CD14-positive monocyte (primary cell): Measurements from ENCODE around the gene CD2AP. TPM values are rescaled to one million over a fixed set of nuclear protein-coding genes. Genes with fewer than 3 reads are reported as not detected.
A peak's percentile ranks its signal among the peaks of the same experiment; 100 is the strongest.

Source experiments
- DNase-seq, 3 donors: peaks; one replicate each; pipeline ENCODE4 v3.0.0-alpha.2; 2011 to 2022
- H2AFZ ChIP-seq: 2 replicates; pipeline ENCODE4 v1.6.0; 2012; ENCODE audit warnings: mild to moderate bottlenecking, low read depth, low read length, inconsistent platforms; ENCODE audit not compliant: insufficient read depth, poor library complexity, severe bottlenecking
- H3K27ac ChIP-seq, 2 donors: 1 replicate in 1 of 2; 2 replicates in 1 of 2; pipeline ENCODE4 v1.5.1; 2012 to 2013; ENCODE audit warnings: low read length in 2 of 2, control low read depth in 1 of 2, inconsistent platforms in 1 of 2, low read depth in 1 of 2, mild to moderate bottlenecking in 1 of 2
- H3K27me3 ChIP-seq, 2 donors: one replicate each; pipeline versions ENCODE4 v1.6.0 to v1.6.1; 2011 to 2013; ENCODE audit warnings: low read length in 2 of 2; ENCODE audit not compliant: control insufficient read depth in 2 of 2, insufficient read depth in 2 of 2
- H3K36me3 ChIP-seq, 2 donors: replicated peaks in 1 of 2; 1 replicate in 1 of 2; 2 replicates in 1 of 2; pipeline versions ENCODE4 v1.5.1 to v1.6.1; 2012 to 2013; ENCODE audit warnings: low read length in 2 of 2, control low read depth in 1 of 2, inconsistent platforms in 1 of 2, mild to moderate bottlenecking in 1 of 2; ENCODE audit not compliant: insufficient read depth in 2 of 2, control insufficient read depth in 1 of 2
- H3K4me1 ChIP-seq, 2 donors: 1 replicate in 1 of 2; 2 replicates in 1 of 2; pipeline versions ENCODE4 v1.5.1 to v1.6.1; 2012 to 2013; ENCODE audit warnings: low read length in 2 of 2, control low read depth in 1 of 2, inconsistent platforms in 1 of 2, mild to moderate bottlenecking in 1 of 2, moderate library complexity in 1 of 2; ENCODE audit not compliant: insufficient read depth in 2 of 2, control insufficient read depth in 1 of 2
- H3K4me2 ChIP-seq: replicated peaks from 2 replicates; pipeline ENCODE3; 2012; ENCODE audit warnings: low read length, moderate library complexity, mild to moderate bottlenecking; ENCODE audit not compliant: poor library complexity, severe bottlenecking; ENCODE audit errors: extremely low read depth
- H3K4me3 ChIP-seq, 3 experiments: fragments of 200-600 bp in 1 of 3; sonication (generic) in 1 of 3; replicated peaks in 1 of 3; 1 replicate in 2 of 3; 2 replicates in 1 of 3; pipeline ENCODE4 v1.5.1; 2011 to 2013; ENCODE audit warnings: low read length in 3 of 3, mild to moderate bottlenecking in 3 of 3, control low read depth in 2 of 3, low read depth in 2 of 3, inconsistent platforms in 1 of 3, moderate library complexity in 1 of 3
- H3K79me2 ChIP-seq: 2 replicates; pipeline ENCODE4 v1.6.0; 2012; ENCODE audit warnings: mild to moderate bottlenecking, control low read depth, inconsistent platforms, low read length, moderate library complexity; ENCODE audit not compliant: insufficient read depth
- H3K9ac ChIP-seq: 2 replicates; pipeline ENCODE4 v1.6.0; 2017; ENCODE audit warnings: low read length, mild to moderate bottlenecking; ENCODE audit not compliant: insufficient read depth, poor library complexity, severe bottlenecking
- H3K9me3 ChIP-seq, 2 donors: replicated peaks in 1 of 2; 1 replicate in 1 of 2; 2 replicates in 1 of 2; pipeline versions ENCODE4 v1.5.1 to v1.6.1; 2012 to 2013; ENCODE audit warnings: low read length in 2 of 2, control low read depth in 1 of 2; ENCODE audit not compliant: control insufficient read depth in 1 of 2, insufficient read depth in 1 of 2
- H4K20me1 ChIP-seq: 2 replicates; pipeline ENCODE4 v1.6.0; 2012; ENCODE audit warnings: mild to moderate bottlenecking, low read length, control low read depth, moderate library complexity; ENCODE audit not compliant: insufficient read depth
- H3K27ac Mint-ChIP-seq, 7 donors: one replicate each; pipeline ENCODE4 v1.8.0; 2020; ENCODE audit warnings: mild to moderate bottlenecking in 7 of 7, mixed read lengths in 7 of 7, moderate library complexity in 6 of 7, inconsistent platforms in 2 of 7
- H3K27me3 Mint-ChIP-seq, 3 donors: one replicate each; pipeline ENCODE4 v1.8.0; 2021 to 2022; ENCODE audit warnings: low read depth in 3 of 3, mild to moderate bottlenecking in 3 of 3, mixed read lengths in 3 of 3, moderate library complexity in 3 of 3, inconsistent platforms in 1 of 3
- H3K36me3 Mint-ChIP-seq, 2 donors: one replicate each; pipeline ENCODE4 v1.8.0; 2020; ENCODE audit warnings: mixed read lengths in 2 of 2, inconsistent platforms in 1 of 2, mild to moderate bottlenecking in 1 of 2
- H3K4me1 Mint-ChIP-seq: one replicate; pipeline ENCODE4 v1.8.0; 2020; ENCODE audit warnings: mild to moderate bottlenecking, mixed read lengths
- H3K4me3 Mint-ChIP-seq, 2 donors: one replicate each; pipeline ENCODE4 v1.8.0; 2020; ENCODE audit warnings: mild to moderate bottlenecking in 2 of 2, mixed read lengths in 2 of 2, moderate library complexity in 1 of 2
- H3K9me3 Mint-ChIP-seq, 7 donors: one replicate each; pipeline ENCODE4 v1.8.0; 2020 to 2022; ENCODE audit warnings: mixed read lengths in 7 of 7, mild to moderate bottlenecking in 6 of 7, moderate library complexity in 6 of 7, inconsistent platforms in 2 of 7
- intact Hi-C, 2 donors: fragments of 100-400 bp; cut with micrococcal nuclease; formaldehyde crosslinking; loops; one replicate each; pipeline versions ENCODE4 v1.15.0 to v1.15.1; 2023
- polyA plus RNA-seq, 3 donors: library from polyadenylated mRNA; depleted of rRNA in 1 of 3; unstranded in 2 of 3; stranded (reverse) in 1 of 3; fragments of 300-500 nt in 2 of 3; fragments of >200 nt in 1 of 3; fragmentation: Illumina TruSeq in 2 of 3; gene quantifications; 1 replicate in 2 of 3; 2 replicates in 1 of 3; pipeline ENCODE4 v1.2.3, GENCODE V29; 2012 to 2021
- TF ChIP-seq, protein P1 (sequence below): fragments of 200-600 bp; IDR thresholded peaks from one replicate; pipeline ENCODE4 v1.8.0; 2022; ENCODE audit warnings: antibody characterized with exemption, mild to moderate bottlenecking

Gene CD2AP
- polyA plus RNA-seq, 3 donors: 1.5 to 2.4 (median 2.0) TPM

DNA sequence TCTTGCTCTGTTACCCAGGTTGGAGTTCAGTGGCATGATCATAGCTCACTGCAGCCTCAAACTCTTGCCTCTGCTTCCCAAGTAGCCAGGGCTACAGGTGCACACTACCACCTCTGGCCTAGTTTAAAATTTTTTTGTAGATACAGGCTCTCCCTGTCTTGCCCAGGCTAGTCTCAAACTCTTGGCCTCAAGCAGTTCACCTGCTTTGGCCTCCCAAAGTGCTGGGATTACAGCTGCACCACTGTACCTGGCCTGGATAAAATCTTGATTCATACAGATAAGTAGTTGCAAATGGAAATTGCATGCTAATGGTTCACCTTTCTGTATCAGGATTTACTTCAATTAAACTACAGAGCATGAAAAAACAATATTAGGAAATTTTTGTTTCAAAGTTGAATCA, 4.2 kb downstream of the CD2AP start:
- Mint-ChIP-seq H3K36me3 (peaks cover 0 to 2% of the 10 kb centered on the region in 2 donors), H3K4me1 (peaks cover 39% of the 10 kb centered on the region), H3K27ac (peak overlapping the region in 2 of 7 donors; percentile 60 to 62), H3K4me3 (no peak overlapping the region), H3K27me3 (peaks cover 3 to 7% (median 4%) of the 10 kb centered on the region in 3 donors), H3K9me3 (peaks cover 0 to 2% (median 0%) of the 10 kb centered on the region in 7 donors)
- Histone ChIP-seq H3K36me3 (no peaks in the 10 kb centered on the region), H3K4me1 (peaks cover 13 to 19% of the 10 kb centered on the region in 2 donors), H3K79me2 (peaks cover 81% of the 10 kb centered on the region), H3K9ac (no peak overlapping the region), H3K27ac (no peak overlapping the region), H3K27me3 (no peaks in the 10 kb centered on the region), H3K4me3 (no peak overlapping the region), H3K4me2 (no peak overlapping the region), H4K20me1 (peaks cover 6% of the 10 kb centered on the region), H3K9me3 (no peaks in the 10 kb centered on the region), H2AFZ (no peak overlapping the region)
- no peak for DNase-seq
- TF ChIP-seq, protein P1, sequence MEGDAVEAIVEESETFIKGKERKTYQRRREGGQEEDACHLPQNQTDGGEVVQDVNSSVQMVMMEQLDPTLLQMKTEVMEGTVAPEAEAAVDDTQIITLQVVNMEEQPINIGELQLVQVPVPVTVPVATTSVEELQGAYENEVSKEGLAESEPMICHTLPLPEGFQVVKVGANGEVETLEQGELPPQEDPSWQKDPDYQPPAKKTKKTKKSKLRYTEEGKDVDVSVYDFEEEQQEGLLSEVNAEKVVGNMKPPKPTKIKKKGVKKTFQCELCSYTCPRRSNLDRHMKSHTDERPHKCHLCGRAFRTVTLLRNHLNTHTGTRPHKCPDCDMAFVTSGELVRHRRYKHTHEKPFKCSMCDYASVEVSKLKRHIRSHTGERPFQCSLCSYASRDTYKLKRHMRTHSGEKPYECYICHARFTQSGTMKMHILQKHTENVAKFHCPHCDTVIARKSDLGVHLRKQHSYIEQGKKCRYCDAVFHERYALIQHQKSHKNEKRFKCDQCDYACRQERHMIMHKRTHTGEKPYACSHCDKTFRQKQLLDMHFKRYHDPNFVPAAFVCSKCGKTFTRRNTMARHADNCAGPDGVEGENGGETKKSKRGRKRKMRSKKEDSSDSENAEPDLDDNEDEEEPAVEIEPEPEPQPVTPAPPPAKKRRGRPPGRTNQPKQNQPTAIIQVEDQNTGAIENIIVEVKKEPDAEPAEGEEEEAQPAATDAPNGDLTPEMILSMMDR: no peak
- intact Hi-C loops: no loop called here

DNA sequence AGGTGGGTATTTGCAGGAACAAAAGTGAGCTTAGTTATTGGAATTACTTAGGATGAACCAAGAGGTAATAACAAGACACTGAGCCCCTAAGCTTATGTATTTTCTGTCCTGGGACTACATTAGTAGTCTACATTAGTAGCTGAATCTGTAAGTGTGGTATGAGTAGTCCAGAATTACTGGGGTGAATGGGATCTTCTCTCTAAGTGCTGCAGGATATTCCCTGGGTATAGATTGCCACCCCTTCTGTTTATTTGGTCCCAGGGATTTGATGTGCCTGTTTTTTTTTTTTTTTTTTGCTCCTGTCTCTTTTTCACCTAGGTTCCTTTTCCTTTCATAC, 5.9 kb downstream of the CD2AP start:
- no peak overlapping the region for H3K27ac ChIP-seq
- H3K9me3 ChIP-seq: no peaks in the 10 kb centered on the region
- H3K4me1 Mint-ChIP-seq: peaks cover 31% of the 10 kb centered on the region
- no peak overlapping the region for H2AFZ ChIP-seq
- H3K4me1 ChIP-seq: peaks cover 9 to 11% of the 10 kb centered on the region in 2 donors
- H4K20me1 ChIP-seq: peaks cover 7% of the 10 kb centered on the region
- H3K27ac Mint-ChIP-seq: no peak overlapping the region
- no peaks in the 10 kb centered on the region for H3K9me3 Mint-ChIP-seq
- no peak overlapping the region for H3K4me3 ChIP-seq
- TF ChIP-seq, protein P1: no peak
- no peaks in the 10 kb centered on the region for H3K36me3 Mint-ChIP-seq
- intact Hi-C loops: no loop called here
- no peaks in the 10 kb centered on the region for H3K27me3 ChIP-seq
- H3K4me3 Mint-ChIP-seq: no peak overlapping the region
- H3K79me2 ChIP-seq: peaks cover 86% of the 10 kb centered on the region
- no peak overlapping the region for H3K4me2 ChIP-seq
- no peaks in the 10 kb centered on the region for H3K36me3 ChIP-seq
- DNase-seq: no peak
- no peak overlapping the region for H3K9ac ChIP-seq
- H3K27me3 Mint-ChIP-seq: peaks cover 0 to 1% (median 0%) of the 10 kb centered on the region in 3 donors
